ENCODE measurements around the gene TAOK1.
"Not testable (repeated sequence)": the region's sequence is repeated elsewhere in the genome, so short reads cannot be mapped to it uniquely, and the experiment has no call there.

Gene TAOK1

DNA sequence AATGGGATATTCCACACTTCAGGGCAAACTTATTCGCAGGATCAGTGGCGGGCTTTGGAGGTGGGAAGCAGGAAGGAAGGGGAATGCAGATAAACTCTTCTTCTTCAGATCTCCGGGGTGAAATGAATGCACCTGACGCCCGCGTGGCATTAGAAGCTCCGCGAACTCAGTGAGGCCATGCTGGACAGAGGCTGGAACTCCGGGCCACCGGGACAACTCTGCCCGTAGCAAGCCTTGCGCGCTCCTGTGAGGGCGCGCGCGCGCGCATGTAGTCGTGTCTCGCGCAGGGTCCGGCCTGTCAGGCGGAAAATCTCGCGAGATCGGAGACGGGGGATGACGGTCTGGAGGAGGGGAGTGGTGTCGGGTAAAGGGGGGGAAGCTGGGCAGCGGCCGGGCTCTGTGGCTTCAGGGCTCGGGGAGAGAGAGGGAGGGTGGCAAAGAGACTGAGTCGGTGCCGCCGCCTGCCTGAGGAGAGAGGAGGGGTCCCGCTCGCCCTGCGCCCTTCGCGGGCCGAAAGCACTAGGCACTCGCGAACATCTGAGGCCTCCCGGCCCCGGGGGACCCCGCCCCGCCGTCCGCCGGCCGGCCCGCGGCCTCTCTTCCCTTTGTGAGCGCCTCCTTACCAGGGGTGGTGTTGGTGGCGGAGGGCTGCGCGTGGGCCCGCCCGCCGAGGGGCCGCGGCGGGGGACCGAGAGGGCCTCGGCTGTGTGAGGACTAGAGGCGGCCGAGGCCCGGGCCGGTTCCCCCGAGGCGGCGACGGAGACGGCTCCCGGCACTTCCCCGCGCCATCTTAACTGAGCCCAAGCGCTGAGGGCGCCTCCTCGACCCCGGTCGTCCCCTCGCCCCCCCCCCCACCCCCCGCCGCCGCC is at the start of gene TAOK1:
Gene TAOK1 (plus strand): TSS at position 382 of the 869 bp plus-strand sequence. CDS start 61,186 bp downstream, outside the sequence.
- peak; percentile 99 for DNase-seq

DNA sequence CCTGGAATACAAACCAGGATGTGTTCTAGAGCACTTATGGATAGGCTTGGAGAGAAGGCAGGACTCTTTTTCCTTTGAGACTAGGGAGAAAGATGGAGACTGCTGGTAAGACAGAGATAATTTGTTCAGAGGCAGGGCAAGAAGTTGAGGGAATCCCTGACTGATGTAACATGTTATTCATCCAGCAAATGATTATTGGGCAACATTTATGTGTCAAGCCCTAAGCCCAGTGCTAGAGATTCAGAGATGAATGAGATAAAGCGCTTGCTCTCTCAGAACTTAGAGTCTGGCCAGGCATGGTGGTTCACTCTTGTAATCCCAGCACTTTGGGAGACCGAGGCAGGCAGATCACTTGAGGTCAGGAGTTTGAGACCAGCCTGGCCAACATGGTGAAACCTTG is 48.4 kb upstream of the TAOK1 start:
- DNase-seq, result no peak

DNA sequence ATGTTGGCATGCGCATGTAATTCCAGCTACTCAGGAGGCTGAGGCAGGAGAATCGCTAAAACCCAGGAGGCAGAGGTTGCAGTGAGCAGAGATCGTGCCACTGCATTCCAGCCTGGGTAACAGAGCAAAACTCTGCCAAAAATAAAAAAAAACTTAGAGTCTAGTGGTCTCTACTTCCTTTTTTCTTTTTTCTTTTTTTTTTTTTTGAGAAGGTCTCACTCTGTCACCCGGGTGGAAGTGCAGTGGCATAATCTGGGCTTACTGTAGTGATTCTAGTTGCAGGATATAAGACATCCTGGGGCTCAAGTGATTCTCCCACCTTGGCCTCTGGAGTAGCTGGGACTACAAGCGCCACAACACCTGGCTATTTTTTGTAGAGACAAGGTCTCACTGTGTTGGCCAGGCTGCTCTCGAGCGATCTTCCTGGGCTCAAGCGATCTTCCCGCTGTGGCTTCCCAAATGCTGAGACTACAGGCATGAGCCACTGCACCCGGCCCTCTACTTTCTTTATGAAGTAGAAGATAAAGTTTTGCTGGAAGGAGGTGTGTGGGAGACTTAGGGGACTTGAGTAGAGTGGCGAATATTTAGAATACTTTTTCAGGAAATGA is 47.9 kb upstream of the TAOK1 start:
- DNase-seq, result no peak

DNA sequence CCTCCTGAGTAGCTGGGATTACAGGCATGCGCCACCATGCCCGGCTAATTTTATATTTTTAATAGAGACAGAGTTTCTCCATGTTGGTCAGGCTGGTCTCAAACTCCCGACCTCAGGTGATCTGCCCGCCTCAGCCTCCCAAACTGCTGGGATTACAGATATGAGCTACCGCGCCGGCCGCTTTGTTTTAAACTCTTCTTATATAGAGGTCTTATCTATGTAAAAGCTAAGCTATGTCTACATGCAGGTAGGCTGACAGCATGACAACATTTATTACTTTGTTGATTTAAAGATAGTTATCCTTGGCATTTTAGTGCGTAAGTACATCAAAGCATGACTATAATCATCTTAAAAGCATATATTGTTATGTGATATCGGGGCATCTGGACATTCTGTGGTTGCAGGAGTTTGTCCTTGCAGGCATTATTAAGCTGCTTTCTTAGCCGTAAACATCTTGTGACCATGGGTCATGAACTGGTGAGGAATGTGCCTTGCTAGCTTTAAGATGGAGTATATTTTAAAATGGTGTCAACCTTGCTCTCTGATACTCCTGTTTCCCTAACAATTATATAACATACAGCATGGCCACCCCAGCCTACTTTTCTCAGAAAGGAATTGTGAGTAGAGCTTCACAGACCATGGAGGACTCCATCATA is 45.8 kb upstream of the TAOK1 start:
- no peak for DNase-seq

DNA sequence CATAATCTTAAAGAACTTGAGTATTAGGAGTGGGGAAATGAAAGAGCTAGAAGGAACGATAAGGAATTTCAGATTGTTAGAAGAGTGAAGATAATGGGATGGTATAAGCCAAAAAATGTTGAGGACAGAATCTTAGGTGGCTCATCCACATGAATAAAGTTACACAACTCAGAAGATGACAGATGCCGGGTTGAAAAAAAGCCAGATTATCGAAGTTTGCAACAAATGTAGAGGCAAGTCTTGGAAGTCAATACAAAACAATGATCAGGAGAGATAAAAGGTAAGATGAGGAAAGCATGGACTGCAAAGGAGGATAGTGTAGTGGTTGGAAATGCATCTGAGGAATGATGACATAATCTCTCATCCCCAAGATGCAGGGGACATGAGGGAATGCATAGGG is 45.1 kb upstream of the TAOK1 start:
- no peak for DNase-seq

DNA sequence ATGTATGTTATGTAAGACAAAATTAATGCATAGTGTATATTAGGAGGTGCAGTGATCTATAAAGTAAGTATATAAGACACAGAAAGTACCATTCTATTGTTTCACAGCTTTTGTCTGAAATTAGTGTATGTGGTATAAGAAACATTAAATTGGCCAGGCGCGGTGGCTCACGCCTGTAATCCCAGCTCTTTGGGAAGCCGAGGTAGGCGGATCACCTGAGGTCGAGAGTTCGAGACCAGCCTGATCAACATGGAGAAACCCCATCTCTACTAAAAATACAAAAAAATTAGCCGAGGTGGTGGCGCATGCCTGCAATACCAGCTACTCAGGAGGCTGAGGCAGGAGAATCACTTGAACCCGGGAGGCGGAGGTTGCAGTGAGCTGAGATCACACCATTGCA is 44.7 kb upstream of the TAOK1 start:
- not testable (repeated sequence) for DNase-seq

DNA sequence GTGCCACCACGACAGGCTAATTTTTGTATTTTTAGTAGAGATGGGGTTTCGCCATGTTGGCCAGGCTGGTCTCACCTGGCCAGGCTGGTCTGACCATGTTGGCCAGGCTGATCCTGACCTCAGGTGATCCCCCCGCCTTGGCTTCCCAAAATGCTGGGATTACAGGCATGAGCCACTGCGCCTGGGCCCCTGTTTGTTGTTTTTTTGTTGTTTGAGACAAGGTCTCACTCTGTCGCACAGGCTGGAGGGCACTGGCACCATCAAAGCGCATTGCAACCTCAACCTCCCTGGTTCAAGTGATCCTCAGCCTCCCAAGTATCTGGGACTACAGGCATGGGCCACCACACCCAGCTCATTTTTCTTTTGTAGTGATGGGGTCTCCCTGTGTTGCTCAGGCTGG is 43.7 kb upstream of the TAOK1 start:
- DNase-seq, result no peak

DNA sequence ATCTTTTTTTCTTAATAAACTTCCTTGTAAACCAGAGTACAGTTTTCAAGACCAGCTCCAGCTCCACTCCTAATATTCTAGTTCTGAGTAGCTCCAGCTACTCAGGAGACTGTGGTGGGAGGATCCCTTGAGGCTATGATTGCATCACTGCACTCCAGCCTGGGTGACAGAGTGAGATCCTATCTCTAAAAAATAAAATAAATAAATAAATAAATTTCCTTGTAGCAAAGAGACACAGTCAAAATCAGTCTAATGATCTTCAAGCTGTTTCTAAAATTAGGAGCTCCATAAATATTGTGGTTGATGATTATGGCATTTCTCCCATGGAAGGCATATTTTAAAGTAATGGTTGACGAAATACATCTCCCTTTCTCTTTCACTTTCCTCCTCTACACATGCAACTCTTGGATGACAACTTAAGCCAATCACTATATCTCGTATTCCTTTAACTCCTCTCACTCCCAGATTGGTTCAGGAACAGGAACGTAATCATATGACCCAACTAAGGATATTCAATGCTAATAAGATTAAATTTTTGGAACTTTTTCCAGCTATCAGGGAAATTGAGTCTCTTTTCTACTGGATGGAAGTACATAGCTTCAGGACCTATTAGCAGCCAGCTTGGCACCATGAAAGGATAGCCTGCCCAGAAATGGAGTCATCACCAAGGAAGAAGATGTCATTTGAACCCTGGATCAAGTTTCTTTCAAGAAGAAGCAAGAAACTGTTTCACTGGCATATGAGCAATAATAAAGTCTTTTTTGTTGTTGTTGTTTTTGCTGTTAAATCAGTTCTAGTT is 42.1 kb upstream of the TAOK1 start:
- DNase-seq, result no peak

DNA sequence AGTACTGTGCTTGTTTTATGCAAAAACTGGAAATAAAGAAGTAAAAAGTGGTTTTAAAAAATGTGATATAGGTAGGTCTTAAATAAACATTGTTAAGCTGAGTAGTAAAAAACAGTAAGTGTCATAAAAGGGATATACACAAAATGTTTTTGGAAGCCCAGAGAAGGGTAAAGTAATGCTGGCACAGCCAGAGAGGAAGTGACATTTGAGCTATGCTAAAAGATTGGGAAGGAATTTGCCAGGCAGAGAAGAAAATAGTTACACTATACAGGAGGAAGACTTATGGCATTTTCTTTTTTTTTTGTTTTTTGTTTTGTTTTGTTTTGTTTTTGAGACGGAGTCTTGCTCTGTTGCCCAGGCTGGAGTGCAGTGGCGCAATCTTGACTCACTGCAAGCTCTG is 40.8 kb upstream of the TAOK1 start:
- no peak for DNase-seq

DNA sequence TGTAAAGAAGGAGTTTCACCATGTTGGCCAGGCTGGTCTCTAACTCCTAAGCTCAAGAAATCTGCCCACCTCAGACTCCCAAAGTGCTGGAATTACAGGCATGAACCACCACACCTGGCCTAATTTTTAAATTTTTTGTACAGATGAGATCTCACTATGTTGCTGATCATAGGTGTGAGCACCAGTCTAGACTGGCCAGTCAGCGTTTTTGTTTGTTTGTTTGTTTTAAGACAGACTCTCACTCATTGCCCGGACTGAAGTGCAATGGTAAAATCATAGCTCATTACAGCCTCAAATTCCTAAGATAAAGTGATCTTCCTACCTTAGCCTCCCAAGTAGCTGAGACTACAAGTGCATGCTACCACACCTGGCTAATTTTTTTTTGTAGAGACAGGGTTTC is 38.0 kb upstream of the TAOK1 start:
- no peak for DNase-seq

DNA sequence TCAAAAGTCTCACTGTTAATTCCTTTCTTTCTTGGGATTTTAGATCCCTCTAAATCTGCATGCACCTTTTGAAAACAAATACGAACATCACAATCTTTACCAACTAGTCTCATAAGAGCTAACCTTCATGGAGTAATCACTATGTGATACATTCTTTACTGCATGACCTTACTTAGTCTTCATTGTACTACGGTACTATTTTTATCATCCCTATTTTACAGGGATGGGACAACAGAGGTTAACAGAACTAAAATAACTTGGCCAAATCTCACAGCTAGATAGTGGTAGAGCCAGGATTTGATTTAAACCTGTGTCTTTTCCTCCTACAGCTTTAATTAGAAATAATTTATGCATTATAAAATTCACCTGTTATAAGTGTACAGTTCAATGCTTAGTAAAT is 32.9 kb upstream of the TAOK1 start:
- no peak for DNase-seq

DNA sequence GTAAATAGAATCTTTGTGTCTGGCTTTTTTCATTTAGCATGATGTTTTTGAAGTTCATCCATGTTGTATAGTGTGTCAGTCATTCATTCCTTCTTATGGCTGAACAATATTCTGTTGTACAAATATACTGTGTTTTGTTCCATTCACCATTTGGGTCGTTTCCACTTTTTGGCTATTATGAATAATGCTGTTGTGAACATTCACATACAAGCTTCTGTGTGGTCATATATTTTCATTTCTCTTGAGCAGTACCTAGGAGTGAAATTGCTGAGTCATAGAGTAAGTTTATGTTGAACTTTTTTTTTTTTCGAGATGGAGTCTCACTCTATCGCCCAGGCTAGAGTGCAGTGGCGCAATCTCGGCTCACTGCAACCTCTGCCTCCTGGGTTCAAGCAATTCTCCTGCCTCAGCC is 32.3 kb upstream of the TAOK1 start:
- no peak for DNase-seq

DNA sequence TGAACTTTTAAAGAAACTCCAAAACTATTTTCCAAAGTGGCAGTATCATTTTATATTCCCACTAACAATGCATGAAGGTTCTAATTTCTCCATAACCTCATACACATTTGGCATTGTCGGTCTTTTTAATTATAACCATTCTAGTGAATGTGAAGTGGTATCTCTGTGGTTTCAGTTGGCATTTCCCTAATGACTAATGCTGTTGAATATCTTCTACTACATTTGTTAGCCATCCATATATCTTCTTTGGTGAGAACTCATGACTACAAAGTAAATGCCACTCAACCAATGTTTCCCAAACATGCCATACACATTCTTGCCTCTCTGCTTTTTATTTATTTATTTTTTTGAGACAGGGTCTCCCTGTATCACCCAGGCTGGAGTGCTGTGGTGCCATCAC is 31.7 kb upstream of the TAOK1 start:
- DNase-seq, result no peak

DNA sequence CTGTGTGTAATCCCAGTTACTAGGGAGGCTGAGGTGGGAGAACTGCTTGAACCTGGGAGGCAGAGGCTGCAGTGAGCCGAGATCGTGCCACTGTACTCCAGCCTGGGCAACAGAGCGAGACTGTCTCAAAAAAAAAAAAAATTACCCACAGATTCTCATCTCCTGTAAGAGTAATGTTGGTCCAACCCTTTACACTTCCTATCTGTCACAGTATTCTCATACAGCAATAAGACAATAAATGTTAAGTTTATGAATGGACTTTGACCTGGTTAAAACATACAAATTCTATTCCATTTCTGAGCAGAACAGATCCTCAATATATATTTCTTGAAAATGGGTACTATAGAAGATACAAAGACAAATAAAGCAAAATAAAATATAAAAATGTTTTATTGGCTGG is 30.4 kb upstream of the TAOK1 start:
- DNase-seq, result no peak

DNA sequence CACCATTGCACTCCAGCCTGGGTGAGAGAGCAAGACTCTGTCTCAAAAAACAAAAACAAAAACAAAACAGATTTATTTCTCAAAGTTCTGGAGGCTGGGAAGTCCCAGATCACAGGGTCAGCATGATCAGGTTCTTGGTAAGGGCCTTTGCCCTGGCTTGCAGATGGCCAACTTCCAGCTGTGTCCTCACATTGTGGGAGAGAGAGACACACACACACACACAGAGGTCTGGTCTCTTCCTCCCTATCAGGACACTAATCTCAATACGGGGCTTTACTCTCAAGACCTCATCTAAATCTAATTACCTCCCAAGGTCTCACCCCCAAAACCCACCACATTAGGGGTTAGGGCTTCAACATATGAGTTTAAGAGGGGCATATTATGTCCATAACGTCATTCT is 26.4 kb upstream of the TAOK1 start:
- no peak for DNase-seq

DNA sequence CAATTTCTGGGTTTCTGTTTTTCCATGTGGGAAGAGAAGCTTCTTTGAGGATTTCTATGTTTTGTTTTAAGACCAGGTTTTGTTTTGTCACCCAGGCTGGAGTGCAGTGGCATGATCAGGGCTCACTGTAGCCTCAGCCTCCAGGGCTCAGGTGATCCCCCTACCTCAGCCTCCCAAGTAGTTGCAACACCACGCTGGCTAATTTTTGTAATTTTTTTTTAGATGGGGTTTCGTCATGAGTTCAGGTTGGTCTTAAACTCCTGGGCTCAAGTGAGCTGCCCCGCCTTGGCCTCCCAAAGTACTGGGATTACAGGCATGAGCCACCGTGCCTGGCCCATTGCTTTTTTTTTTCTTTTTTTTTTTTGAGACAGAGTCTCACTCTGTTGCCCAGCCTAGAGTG is 25.5 kb upstream of the TAOK1 start:
- no peak for DNase-seq

DNA sequence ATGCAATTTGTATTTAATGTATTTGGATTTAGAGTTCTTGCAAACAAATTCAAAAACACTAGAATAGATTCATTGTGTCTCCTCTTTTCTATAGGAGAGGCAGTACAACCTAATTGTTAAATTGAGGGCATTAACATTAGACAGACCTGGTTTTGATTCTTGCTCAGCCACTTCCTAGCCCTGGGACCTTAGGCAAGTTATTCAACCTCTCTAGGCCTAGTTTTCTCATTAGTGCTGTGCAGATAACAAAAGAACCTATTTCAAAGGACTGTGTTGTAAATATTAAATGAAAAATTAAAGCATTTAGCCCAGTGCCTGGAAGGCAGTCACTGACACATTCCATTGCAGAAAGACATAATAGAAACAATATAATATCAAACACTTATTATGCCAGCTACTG is 22.0 kb upstream of the TAOK1 start:
- no peak for DNase-seq

DNA sequence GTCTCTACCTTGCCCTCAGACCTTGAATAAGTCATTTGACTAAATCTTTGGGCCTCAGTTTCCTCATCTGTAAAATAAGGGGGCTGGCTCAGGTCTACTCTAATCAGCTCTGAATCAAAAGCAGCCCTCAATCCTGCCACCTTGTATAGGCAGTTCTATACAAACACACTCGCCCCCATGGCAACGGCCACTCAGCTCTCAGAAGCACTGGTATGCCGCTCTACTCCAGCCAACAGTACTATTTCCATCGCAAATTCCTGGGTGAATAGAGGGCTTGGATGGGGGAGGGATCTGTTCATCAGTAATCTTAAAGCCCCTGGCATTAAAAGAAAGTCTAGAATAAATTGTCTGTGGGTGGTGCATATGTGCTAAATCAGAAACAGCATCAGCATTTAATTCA is 21.2 kb upstream of the TAOK1 start:
- DNase-seq, result peak; percentile 40

DNA sequence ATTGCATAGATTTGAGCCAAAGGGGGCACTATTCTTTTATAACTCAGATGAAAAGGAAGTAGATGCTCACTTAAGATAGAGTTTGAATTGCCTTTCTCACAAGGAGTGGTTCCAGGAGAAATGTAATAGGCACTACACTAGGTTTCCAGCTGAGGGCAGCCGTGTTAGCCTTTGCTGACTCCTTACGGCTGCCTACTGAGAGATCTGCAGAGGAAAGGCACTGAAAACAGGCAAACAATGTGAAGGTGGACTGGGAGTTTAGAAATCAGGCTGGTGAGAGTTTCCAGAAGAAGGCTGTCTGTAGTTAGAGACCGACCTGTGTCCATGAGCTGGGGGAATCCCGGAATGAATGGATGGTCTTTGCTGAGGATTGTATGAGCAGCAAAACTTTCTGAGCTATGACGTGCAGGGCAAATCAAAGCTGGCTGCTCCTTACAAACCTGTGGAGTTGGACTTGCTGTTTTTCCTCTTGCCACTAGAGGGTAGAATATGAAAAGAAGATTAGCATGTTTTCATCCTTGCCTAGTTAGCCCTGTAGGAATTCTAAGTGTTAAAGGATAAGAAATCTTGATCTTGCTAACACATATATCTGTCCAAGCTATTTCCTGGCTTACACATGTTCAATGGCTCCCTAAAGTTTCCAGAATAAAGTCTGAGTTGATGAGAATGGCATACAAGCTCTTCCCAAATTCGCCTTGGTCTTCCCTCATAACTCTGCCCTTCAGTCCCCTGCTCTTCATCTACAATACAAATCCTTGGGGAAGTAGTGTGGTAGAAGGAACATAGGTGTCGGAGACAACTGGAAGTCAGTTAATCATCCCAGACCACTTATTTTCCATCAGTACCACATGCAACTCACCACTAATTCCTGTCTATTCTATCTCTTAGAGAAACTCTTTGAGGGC is 20.1 kb upstream of the TAOK1 start:
- peak; percentile 85 for DNase-seq

DNA sequence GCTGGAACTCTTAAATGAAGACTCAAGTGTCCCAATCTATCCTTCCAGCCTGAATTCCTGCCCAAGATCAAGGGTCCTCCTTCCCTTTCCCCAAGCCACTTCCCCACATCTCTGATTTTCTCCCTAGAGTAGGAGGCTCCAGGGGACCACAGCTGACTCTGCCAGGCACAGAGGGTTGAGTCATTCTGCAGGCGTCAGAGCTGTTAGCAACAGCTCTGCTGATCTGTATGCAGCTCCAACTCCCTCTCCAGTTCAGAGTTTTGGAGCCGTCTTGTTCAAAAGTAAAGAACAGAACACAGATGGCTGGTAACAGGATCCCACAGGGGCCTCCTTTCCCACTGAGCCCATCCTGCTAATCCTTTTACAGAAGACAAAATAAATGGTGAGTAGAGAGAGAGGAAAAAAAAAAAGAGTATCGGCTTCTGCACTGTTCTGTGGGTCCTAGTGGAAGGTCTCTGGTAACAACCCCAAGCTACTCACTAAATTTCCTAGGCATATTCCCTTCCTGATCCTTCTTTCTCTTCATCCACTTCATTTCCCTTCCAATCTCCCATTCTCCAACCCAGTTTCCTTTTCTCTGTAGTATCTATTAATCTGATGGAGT is 13.4 kb upstream of the TAOK1 start:
- peak; percentile 78 for DNase-seq

DNA sequence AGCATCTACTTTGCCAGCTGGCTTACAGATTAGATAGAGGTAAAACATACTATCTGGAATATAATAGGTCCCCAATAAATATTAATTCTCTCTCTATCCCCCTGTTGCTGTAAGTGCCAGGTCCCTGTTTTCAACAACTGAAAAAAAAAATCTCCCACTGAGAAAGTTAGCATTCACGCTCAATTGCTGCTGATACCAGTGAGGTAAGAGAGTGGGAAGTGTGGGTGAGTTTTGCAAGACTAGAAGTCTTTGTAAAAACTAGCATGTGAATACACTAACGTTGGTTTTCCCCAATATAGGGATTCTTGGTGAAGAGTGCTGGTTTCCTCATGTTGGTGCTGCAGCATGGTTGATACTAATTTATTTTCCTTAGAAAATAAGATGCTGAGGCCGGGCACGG is 11.7 kb upstream of the TAOK1 start:
- DNase-seq, result no peak
